ENCODE data around the gene NEURL4. TPM values are rescaled to one million over a fixed set of nuclear protein-coding genes. Genes with fewer than 3 reads are reported as not detected.

Gene NEURL4
- total and polyA plus RNA-seq, 9 donors, result 13.3 to 21.7 (median 18.8) TPM

DNA sequence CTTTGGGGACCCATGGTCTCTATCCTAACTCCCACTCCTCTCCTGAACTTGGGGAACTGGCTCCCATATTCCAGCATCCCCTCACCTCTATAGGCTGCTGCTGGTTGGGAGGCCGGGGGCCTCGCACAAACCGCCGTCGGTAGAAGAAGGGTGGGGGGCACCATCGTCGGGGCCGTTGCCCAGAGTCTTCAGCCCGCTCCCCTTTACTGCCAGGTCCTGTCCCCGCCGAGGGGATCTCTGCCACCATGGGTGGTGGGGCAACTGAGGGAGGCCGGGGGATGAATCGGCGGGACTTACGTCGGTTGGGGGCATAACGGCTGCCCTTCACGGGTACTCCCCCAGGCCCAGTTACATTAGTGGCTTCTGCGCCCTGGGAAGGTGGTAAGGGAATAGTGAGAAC, 39.0 kb downstream of the NEURL4 start:
- Histone ChIP-seq H3K9me3 (replicated peaks; ENCODE audit: control insufficient read depth, low read depth, low read length) (no peaks in the 10 kb centered on the region), H3K36me3 (ENCODE audit: control insufficient read depth, insufficient read depth, low read length) (peaks cover 11% of the 10 kb centered on the region), H3K4me1 (ENCODE audit: control insufficient read depth, insufficient read depth, low read length) (peaks cover 33% of the 10 kb centered on the region), H3K27me3 (ENCODE audit: control insufficient read depth, insufficient read depth, low read length) (peaks cover 62% of the 10 kb centered on the region), H3K4me3 (ENCODE audit: low read length) (no peak overlapping the region), H3K27ac (ENCODE audit: low read length) (no peak overlapping the region)
- whole genome bisulfite sequencing (ENCODE audit: insufficient coverage), result 95% methylated on average over 9 of the region's 19 CpGs
- DNase-seq, result no peak

DNA sequence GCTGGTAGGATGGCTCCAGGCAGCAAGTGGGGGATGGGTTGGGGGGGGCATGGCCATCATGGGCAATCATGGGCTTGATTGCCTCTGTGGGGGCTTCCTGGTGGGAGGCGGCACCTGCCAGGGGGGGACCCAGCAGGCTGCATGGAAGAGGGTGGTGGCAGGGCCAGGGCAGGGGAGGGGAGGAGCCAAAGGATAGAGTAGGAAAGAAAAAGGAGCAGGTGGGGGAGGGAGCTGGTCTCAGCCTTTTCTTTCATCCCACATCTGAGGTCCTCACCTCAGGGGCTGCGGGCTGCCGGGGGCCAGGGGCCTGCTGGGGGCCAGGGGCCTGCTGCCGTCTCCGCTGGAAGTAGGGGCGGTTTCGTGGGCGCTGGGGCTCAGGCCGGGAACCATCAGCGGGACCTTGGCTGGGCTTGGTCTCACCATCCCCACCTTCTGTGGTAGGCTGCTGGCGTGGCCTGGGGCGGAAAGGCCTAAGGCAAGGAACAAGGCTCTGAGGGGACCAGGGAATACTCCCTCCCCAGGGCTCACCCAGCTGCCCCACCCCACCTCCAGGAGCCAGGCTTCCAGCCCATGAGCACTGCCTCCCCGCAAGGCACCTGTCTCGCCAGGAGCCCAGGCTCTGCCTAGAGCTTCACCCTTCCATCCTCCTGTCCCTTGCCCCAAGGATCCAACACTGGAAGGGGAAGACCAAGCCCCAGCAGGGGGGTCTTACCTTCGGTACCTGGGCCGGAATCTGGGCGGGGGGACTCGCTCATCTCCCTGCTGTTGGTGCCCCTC, 39.7 kb downstream of the NEURL4 start:
- Histone ChIP-seq H3K27me3 (ENCODE audit: control insufficient read depth, insufficient read depth, low read length) (peaks cover 56% of the 10 kb centered on the region), H3K4me3 (ENCODE audit: low read length) (no peak overlapping the region), H3K4me1 (ENCODE audit: control insufficient read depth, insufficient read depth, low read length) (peaks cover 28% of the 10 kb centered on the region), H3K9me3 (replicated peaks; ENCODE audit: control insufficient read depth, low read depth, low read length) (no peaks in the 10 kb centered on the region), H3K36me3 (ENCODE audit: control insufficient read depth, insufficient read depth, low read length) (peaks cover 18% of the 10 kb centered on the region), H3K27ac (ENCODE audit: low read length) (no peak overlapping the region)
- no peak for DNase-seq
- 80% methylated on average over 15 of the region's 18 CpGs for WGBS (ENCODE audit: insufficient coverage)

DNA sequence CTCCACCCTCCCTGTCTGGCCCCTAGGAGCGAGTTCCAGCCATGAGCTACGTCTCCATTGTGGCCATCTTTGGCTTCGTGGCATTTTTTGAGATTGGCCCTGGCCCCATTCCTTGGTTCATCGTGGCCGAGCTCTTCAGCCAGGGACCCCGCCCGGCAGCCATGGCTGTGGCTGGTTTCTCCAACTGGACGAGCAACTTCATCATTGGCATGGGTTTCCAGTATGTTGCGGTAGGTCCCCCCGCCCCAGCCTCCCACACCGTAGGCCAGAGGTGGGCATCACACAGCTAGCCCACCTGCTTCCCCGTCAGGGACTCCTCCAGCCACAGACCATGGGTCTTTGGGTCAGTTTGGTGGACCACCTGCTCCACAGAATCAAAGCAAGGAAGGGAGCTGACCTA, 43.5 kb downstream of the NEURL4 start:
- H3K27ac ChIP-seq (ENCODE audit: low read length), result no peak overlapping the region
- H3K4me1 ChIP-seq (ENCODE audit: control insufficient read depth, insufficient read depth, low read length), result peaks cover 29% of the 10 kb centered on the region
- no peak for DNase-seq
- WGBS (ENCODE audit: insufficient coverage), result 83% methylated on average over 9 of the region's 12 CpGs
- H3K27me3 ChIP-seq (ENCODE audit: control insufficient read depth, insufficient read depth, low read length), result peaks cover 52% of the 10 kb centered on the region
- no peaks in the 10 kb centered on the region for H3K9me3 ChIP-seq (replicated peaks; ENCODE audit: control insufficient read depth, low read depth, low read length)
- H3K4me3 ChIP-seq (ENCODE audit: low read length), result no peak overlapping the region
- H3K36me3 ChIP-seq (ENCODE audit: control insufficient read depth, insufficient read depth, low read length), result peaks cover 28% of the 10 kb centered on the region

DNA sequence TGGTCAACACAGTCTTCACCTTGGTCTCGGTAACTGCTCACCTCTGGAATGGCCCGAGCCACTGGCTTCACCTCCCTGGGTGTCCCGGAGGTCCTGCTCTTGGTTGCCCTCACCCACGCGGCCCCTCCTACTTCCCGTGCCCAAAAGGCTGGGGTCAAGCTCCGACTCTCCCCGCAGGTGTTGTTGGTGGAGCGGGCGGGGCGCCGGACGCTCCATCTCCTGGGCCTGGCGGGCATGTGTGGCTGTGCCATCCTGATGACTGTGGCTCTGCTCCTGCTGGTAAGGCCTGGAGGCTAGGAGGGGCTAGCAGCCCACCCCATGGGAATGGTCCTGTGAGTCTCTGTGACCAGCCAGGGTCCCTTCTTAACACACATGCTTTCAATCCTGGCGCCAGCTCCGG, 44.2 kb downstream of the NEURL4 start:
- Histone ChIP-seq H3K27ac (ENCODE audit: low read length) (no peak overlapping the region), H3K36me3 (ENCODE audit: control insufficient read depth, insufficient read depth, low read length) (peaks cover 28% of the 10 kb centered on the region), H3K27me3 (ENCODE audit: control insufficient read depth, insufficient read depth, low read length) (peaks cover 45% of the 10 kb centered on the region), H3K4me3 (ENCODE audit: low read length) (no peak overlapping the region), H3K9me3 (replicated peaks; ENCODE audit: control insufficient read depth, low read depth, low read length) (no peaks in the 10 kb centered on the region), H3K4me1 (ENCODE audit: control insufficient read depth, insufficient read depth, low read length) (peaks cover 30% of the 10 kb centered on the region)
- WGBS (ENCODE audit: insufficient coverage), result 92% methylated on average over 14 of the region's 16 CpGs
- DNase-seq, result no peak

DNA sequence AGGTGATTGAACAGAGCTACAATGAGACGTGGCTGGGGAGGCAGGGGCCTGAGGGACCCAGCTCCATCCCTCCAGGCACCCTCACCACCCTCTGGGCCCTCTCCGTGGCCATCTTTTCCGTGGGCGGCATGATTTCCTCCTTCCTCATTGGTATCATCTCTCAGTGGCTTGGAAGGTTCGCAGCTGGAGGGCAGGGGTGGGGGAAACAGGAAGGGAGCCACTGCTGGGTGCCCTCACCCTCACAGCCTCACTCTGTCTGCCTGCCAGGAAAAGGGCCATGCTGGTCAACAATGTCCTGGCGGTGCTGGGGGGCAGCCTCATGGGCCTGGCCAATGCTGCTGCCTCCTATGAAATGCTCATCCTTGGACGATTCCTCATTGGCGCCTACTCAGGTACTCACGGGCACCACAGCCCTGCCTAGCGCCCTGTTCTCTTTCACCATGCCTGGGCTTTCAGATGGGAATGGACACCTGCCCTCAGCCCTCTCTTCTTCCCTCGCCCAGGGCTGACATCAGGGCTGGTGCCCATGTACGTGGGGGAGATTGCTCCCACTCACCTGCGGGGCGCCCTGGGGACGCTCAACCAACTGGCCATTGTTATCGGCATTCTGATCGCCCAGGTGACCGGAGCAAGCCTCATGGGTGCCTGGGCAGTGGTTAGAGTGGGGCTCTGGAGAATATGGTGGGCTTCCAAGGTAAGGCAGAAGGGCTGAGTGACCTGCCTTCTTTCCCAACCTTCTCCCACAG, 45.5 kb downstream of the NEURL4 start:
- no peak overlapping the region for H3K4me3 ChIP-seq (ENCODE audit: low read length)
- 80% methylated on average over 8 of the region's 18 CpGs for WGBS (ENCODE audit: insufficient coverage)
- H3K36me3 ChIP-seq (ENCODE audit: control insufficient read depth, insufficient read depth, low read length), result peaks cover 28% of the 10 kb centered on the region
- H3K4me1 ChIP-seq (ENCODE audit: control insufficient read depth, insufficient read depth, low read length), result peaks cover 30% of the 10 kb centered on the region
- H3K9me3 ChIP-seq (replicated peaks; ENCODE audit: control insufficient read depth, low read depth, low read length), result no peaks in the 10 kb centered on the region
- no peak overlapping the region for H3K27ac ChIP-seq (ENCODE audit: low read length)
- DNase-seq, result no peak
- peaks cover 39% of the 10 kb centered on the region for H3K27me3 ChIP-seq (ENCODE audit: control insufficient read depth, insufficient read depth, low read length)

DNA sequence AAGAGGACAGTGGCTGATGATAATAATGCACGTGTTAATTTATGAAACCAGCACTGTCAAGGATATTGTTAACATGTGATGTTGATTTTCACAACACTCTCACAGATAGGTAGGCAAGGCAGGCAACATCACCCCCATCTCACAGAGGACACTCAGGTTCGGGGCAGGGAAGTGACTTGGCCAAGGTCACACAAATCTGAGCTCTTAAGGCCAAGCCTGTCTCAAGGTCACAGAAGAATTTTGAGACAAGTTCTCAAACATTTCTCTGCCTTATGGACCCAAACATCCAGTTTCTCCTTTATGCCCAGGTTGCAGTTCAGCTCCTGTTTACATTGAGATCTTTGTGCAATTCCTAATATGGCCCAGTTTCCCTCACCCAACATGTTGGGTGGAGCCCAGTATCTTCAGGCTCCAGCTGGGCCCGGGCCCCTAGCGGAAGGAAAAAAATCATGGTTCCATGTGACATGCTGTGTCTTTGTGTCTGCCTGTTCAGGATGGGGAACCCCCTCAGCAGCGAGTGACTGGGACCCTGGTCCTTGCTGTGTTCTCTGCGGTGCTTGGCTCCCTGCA, 46.3 kb downstream of the NEURL4 start:
- peak overlapping the region; percentile 61 for H3K4me3 ChIP-seq (ENCODE audit: low read length)
- H3K4me1 ChIP-seq (ENCODE audit: control insufficient read depth, insufficient read depth, low read length), result peaks cover 30% of the 10 kb centered on the region
- H3K9me3 ChIP-seq (replicated peaks; ENCODE audit: control insufficient read depth, low read depth, low read length), result no peaks in the 10 kb centered on the region
- H3K36me3 ChIP-seq (ENCODE audit: control insufficient read depth, insufficient read depth, low read length), result peaks cover 28% of the 10 kb centered on the region
- H3K27ac ChIP-seq (ENCODE audit: low read length), result peak overlapping the region; percentile 95
- WGBS (ENCODE audit: insufficient coverage), result 80% methylated on average over 5 of the region's 6 CpGs
- H3K27me3 ChIP-seq (ENCODE audit: control insufficient read depth, insufficient read depth, low read length), result peaks cover 37% of the 10 kb centered on the region
- DNase-seq, result no peak

DNA sequence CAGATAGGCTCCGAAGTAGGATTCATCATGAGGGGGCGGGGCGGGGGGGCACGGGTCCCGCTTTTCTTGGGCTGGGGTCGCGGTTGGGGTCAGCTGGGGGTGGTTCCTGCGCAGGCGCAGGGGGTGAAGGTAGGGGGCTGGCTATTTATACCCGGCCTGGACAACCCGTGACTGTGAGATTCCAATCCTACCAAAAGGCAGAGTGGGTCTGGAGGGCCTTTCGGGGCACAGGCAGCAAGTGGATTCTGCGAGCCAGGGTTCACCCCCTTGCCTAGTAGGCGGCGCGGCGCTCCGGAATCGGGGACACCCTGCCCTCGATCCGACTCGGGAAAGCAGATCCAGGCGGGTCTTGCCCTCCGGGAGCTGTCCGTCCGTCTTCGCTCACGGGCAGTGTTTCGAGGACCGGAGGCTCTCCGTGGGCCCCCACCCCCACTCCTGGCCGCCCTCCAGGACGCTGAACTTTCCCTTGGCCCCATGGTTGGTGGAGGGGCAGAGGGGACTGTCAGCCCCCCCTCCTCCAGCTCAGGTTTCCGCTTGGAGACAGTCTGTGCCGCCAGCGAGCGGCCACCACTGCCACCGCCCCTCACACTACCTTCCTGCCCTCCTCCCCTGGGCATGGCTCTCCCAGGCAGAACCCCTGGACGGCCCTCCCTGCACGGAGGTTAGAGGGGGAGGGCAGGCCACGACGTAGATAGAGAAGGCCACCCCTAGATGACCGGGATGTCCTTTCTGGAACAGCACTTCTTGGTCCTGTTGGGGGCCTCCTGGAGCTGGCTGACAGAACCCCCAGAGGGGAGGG, 47.0 kb downstream of the NEURL4 start:
- H3K27me3 ChIP-seq (ENCODE audit: control insufficient read depth, insufficient read depth, low read length), result peaks cover 37% of the 10 kb centered on the region

DNA sequence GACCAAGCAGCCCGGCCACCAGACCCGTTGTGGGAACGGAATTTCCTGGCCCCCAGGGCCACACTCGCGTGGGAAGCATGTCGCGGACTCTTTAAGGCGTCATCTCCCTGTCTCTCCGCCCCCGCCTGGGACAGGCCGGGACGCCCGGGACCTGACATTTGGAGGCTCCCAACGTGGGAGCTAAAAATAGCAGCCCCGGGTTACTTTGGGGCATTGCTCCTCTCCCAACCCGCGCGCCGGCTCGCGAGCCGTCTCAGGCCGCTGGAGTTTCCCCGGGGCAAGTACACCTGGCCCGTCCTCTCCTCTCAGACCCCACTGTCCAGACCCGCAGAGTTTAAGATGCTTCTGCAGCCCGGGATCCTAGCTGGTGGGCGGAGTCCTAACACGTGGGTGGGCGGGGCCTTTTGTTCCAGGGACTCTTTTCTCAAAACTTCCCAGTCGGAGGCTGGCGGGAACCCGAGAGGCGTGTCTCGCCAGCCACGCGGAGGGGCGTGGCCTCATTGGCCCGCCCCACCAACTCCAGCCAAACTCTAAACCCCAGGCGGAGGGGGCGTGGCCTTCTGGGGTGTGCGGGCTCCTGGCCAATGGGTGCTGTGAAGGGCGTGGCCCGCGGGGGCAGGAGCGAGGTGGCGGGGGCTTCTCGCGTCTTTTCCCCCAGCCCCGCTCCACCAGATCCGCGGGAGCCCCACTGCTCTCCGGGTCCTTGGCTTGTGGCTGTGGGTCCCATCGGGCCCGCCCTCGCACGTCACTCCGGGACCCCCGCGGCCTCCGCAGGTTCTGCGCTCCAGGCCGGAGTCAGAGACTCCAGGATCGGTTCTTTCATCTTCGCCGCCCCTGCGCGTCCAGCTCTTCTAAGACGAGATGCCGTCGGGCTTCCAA, 47.8 kb downstream of the NEURL4 start, which contains the start of gene SLC2A4:
Gene SLC2A4 (plus strand): TSS at position 645 of the 879 bp plus-strand sequence. CDS start 217 bp downstream, at position 862.
- Histone ChIP-seq H3K27me3 (ENCODE audit: control insufficient read depth, insufficient read depth, low read length) (peaks cover 33% of the 10 kb centered on the region), H3K4me1 (ENCODE audit: control insufficient read depth, insufficient read depth, low read length) (peaks cover 28% of the 10 kb centered on the region), H3K36me3 (ENCODE audit: control insufficient read depth, insufficient read depth, low read length) (peaks cover 26% of the 10 kb centered on the region), H3K27ac (ENCODE audit: low read length) (peak within 1 kb of the TSS; percentile 95), H3K9me3 (replicated peaks; ENCODE audit: control insufficient read depth, low read depth, low read length) (no peaks in the 10 kb centered on the region), H3K4me3 (ENCODE audit: low read length) (peak within 1 kb of the TSS; percentile 61)
- DNase-seq, result peak; percentile 94
- under 1% methylated on average over 71 of the region's 71 CpGs for whole genome bisulfite sequencing (ENCODE audit: insufficient coverage)

More for the DNA sequence above, 47.0 kb downstream of the NEURL4 start:
- Histone ChIP-seq H3K4me1 (ENCODE audit: control insufficient read depth, insufficient read depth, low read length) (peaks cover 28% of the 10 kb centered on the region), H3K36me3 (ENCODE audit: control insufficient read depth, insufficient read depth, low read length) (peaks cover 28% of the 10 kb centered on the region), H3K27ac (ENCODE audit: low read length) (peak overlapping the region; percentile 95), H3K4me3 (ENCODE audit: low read length) (peak overlapping the region; percentile 61), H3K9me3 (replicated peaks; ENCODE audit: control insufficient read depth, low read depth, low read length) (no peaks in the 10 kb centered on the region)
- DNase-seq, result peak; percentile 48
- WGBS (ENCODE audit: insufficient coverage), result 3% methylated on average over 20 of the region's 43 CpGs

DNA sequence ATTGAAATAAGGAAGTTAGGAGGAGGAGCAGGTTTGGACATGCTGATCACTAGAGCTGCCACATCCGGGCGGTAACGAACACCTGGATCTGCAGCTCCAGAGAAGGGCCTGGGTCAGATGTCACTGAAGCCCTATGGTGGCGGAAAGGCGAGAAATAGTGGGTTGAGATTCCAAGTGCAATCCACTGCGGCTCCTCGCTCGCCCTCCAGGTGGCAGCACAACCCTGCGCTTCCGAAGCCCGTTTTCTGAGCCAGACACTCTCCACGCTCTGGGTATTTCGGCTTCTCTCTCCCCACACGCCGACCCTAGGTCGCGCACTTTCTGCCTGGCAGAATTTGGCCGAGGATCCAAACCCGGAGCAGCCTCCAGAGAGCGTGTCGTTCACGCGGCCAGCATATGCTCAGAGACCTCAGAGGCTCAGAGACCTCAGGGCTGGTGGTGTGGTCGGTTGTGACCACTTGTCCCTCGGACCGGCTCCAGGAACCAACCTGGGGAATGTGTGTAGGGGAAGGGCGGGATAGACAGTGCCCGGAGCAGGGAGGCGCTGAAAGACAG, 48.5 kb downstream of the NEURL4 start:
- H3K36me3 ChIP-seq (ENCODE audit: control insufficient read depth, insufficient read depth, low read length), result peaks cover 22% of the 10 kb centered on the region
- peak; percentile 88 for DNase-seq
- peaks cover 28% of the 10 kb centered on the region for H3K4me1 ChIP-seq (ENCODE audit: control insufficient read depth, insufficient read depth, low read length)
- H3K27ac ChIP-seq (ENCODE audit: low read length), result peak overlapping the region; percentile 95
- peak overlapping the region; percentile 61 for H3K4me3 ChIP-seq (ENCODE audit: low read length)
- H3K9me3 ChIP-seq (replicated peaks; ENCODE audit: control insufficient read depth, low read depth, low read length), result no peaks in the 10 kb centered on the region
- H3K27me3 ChIP-seq (ENCODE audit: control insufficient read depth, insufficient read depth, low read length), result peaks cover 33% of the 10 kb centered on the region
- WGBS (ENCODE audit: insufficient coverage), result under 1% methylated on average over 23 of the region's 29 CpGs
